GM19239 (cell line): Measurements from ENCODE around the gene MGAT3.
"Not testable (repeated sequence)": the region's sequence is repeated elsewhere in the genome, so short reads cannot be mapped to it uniquely, and the experiment has no call there.

Experiments used
- DNase-seq: peaks from one replicate; pipeline ENCODE4 v3.0.0; 2011; ENCODE audit warnings: low spot score; ENCODE audit not compliant: insufficient read length
- FAIRE-seq: peaks from 2 replicates; lab custom pipeline; 2011; peaks lifted over from hg19 to GRCh38; lab: Jason Lieb, UNC

Gene MGAT3

DNA sequence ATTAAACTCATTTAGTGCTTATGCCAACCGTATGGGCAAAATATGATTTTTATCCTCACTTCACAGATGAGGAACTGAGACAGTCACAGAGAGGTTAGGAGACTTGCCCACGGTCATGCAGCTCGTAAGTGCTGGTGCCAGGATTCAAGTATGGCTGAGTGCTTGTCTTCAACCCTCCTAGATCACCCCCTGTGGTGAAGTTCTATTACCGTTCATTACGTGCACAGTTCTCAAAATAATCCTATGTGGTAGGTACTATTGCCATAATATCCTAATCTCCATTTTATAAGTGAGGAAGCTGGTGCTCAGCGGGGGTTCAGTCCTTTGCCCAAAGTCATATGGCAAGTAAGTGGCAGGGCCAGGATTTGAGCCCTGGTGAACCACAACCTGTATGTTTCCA, 46.8 kb downstream of the MGAT3 start:
- DNase-seq (no peak), FAIRE-seq (peak; percentile 67)

DNA sequence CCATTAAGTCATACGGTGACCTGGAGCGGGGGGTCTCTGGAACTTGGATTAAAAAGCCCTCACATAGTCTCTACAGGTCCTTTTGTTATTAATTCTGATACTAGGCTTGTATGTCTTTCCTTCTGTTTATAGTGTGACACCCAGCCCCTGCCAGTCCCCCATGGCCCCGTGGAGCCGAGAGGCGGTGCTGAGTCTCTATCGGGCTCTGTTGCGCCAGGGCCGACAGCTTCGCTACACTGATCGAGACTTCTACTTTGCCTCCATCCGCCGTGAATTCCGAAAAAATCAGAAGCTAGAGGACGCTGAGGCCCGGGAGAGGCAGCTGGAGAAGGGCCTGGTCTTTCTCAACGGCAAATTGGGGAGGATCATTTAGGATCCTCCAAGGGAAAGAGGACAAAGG, 47.3 kb downstream of the MGAT3 start:
- FAIRE-seq (no peak), DNase-seq (no peak)

DNA sequence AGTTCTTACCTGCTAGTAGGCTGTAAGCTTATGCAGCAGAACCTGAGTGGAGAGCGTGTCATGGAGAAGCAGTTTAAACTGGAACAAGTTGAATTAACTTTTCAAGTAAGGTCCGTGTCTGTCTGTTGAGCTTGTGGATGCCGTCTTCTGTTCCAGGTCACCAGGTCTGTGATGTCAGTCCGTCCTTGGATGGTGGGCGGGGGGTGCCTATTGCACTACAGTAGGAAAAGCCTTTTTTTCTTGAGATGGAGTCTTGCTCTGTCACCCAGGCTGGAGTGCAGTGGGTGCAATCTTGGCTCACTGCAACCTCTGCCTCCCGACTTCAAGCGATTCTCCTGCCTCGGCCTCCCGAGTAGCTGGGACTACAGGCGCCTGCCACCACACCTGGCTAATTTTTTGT, 50.2 kb downstream of the MGAT3 start:
- not testable (repeated sequence) for DNase-seq, FAIRE-seq

DNA sequence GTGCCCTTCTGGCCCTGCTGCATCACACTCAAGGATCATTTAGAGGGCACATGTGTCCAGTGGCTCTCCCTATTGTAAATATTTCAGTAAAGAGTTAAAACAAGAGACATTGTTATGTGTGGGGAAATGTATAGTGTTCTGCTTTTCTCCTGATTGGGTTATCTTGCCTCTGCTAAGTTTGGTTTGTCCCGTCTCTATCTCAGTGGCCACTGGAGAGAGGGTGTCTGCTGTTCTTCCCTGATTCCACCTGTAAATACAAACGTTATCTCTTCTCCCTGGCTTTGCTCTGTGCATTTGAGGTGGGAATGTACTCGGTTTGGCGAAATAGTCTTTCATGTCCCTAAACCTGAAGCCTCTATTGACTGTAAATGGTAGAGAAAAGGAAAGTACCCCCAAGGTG, 51.6 kb downstream of the MGAT3 start:
- no peak for FAIRE-seq
- no peak for DNase-seq

DNA sequence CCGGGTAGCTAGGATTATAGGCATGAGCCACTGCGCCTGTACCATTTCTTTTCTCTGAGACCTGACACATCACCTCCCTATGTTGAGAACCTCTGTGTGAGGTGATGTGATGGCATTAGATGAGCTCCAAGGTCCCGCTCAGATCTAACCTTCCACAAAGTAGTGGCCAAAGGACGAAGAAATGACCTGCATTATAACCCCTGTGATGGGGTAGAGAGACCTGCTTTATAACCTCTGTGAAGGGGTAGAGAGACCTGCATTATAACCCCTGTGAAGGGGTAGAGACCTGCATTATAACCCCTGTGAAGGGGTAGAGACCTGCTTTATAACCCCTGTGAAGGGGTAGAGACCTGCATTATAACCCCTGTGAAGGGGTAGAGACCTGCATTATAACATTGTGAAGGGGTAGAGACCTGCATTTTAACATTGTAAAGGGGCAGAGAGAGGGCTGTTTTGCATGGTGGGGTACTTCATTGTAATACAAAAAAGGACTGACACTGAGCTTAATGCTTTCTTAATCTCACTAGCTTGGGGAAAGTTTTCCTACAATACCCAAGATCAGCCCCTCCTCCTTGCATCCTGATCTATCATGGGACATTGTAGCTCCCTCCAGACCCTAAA, 53.8 kb downstream of the MGAT3 start:
- DNase-seq (no peak), FAIRE-seq (no peak)

DNA sequence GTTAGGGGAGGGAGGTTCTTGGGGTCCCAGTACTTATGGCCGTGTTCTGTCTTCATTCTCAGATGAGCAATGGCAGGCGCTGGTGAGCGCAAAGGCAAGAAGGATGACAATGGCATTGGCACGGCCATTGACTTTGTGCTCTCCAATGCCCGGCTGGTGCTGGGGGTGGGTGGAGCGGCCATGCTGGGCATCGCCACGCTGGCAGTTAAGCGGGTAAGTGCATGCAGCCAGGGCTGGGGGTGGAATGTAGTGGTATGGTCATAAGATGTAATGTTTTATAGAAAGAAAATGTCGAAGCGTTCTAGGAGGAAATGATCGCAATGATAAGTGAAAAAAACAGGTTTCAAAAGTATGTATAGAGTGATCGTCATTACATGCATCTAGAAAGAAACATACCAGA, 54.4 kb downstream of the MGAT3 start:
- DNase-seq, result no peak
- FAIRE-seq, result no peak

DNA sequence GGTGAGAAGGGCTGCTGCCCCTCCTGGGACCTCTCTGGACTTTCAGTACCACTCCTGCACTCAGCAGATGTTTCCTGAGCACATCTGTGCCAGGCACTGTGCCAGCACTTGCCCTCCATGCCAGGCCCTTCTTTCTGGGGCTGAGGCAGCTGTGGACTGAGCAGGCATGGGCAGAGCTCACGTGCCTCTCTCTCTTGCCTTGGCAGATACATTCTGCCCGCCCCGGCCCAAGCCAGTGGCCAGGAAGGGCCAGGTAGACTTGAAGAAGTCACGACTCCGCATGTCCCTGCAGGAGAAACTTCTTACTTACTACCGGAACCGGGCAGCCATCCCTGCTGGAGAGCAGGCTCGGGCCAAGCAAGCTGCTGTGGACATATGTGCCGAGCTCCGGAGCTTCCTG, 55.2 kb downstream of the MGAT3 start:
- no peak for DNase-seq
- no peak for FAIRE-seq

DNA sequence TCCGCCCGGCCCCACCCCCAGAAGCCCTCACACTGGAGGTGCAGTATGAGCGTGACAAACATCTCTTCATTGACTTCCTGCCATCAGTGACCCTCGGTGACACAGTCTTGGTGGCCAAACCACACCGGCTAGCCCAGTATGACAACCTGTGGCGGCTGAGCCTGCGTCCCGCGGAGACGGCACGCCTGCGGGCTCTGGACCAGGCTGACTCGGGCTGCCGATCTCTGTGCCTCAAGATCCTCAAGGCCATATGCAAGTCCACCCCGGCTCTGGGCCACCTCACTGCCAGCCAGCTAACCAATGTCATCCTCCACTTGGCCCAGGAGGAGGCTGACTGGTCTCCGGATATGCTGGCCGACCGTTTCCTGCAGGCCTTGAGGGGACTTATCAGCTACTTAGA, 57.0 kb downstream of the MGAT3 start:
- DNase-seq (no peak), FAIRE-seq (no peak)

DNA sequence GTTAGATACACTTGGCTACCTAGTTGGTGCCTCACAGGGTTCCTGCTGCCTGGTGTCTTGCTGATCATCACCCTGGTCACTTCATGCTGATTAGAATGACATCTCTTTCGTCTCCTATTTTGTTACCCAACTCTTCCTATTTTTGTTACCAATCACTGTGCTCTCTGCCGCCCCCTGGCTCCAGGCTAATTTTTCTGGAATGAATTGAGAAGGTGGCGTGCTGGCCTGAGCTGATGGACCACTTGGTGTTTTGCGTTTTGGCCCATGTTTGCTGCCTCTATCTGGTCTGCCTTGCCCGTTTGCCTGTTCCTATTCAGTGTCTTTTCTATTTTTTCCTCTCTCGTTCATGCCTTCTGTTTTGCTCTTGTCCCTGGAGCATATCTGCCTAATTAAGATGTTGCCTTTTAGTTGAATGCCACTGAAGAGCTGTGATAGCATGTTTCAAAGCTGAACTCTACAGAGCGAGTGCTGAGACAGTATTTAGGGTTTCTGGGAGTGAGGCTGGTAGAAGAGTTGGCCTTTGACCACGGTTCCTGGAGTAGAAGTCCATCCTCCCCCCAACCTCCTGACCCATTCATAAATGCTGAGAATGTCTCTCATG, 57.7 kb downstream of the MGAT3 start:
- DNase-seq, result no peak
- FAIRE-seq, result peak; percentile 84

DNA sequence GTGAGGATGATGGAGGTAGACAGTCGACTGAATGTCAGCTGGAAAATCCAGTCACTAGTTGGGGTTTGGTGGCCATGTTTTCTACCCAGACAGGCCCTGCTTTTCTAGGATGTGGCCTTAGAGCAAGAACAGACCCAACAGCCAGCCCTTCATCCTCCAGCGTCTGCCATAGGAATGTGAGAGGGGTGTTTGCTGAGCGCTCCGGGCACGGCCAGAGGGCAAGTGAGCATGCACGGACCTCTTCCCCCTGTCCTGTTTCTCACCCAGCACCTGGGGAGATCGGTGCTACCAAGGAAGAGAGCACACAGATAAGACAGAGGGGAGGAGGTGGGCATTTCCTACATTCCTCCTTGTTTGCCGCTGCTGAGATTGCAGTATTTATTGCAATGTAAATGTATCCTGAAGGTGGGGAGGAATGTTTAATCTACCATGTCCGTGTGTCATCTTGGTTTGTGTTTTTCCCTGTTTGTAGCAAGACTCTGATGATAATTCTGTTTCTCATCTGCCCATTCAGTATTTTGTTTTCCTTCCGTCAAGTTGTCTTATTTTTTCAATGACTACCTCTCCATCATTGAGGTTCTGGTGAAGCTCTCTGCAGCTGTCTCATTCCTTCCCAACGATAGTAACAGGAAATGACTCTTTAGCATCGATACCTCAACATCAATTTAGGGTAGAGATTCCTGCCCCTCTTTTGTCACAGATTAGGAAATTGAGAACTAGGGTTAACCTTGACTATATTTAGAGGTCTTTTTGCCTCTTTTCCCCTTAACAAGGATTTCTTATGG, 58.6 kb downstream of the MGAT3 start:
- DNase-seq, result no peak
- FAIRE-seq, result peak; percentile 4

DNA sequence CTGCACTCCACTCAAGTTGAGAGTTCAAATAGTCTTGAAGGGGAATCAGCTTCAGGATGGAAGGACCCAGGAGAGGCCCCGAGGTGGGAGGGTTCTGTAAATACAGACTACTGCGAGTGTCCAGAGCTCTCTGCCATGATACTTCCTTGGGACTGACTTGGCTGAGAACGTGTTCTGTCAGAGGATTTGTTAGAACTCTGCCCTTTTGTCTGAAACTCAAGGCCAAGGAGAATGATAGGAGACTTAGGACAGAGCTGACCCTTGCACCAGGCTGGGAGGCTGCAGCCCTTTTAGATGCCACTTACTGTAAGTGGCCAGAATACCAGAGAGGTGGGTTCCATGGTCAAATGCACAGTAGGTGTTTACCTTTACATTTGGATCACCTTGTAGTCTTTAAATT, 60.7 kb downstream of the MGAT3 start:
- no peak for FAIRE-seq
- DNase-seq, result no peak

DNA sequence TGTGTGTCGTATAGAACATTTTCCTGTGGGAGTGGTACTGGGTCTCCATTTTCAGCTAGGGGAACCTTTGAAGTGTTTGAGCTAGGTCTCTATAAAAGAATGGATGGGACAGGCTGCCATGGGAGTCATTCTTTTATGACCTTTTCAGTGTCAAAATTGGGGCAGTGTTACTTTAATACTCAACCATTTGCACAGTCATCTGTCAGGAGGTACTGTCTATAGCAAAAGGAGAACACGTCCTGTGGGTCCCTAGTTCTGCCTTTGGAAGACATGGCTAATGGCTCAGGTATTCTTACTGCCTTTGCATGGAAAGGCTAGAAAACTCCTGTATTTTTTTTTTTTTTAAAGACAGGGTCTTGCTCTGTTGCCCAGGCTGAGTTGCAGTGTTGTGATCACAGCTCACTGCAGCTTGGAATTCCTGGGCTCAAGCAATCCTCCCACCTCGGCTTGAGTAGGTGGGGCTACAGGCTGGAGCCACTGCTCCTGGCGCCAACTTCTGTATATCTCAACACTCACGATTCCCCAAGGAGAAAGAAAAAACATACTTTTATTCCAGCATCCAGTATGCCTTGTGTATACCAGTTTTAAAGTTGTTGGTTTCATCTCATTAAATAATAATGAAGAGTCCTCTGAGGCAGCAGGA, 61.5 kb downstream of the MGAT3 start:
- DNase-seq, result no peak
- no peak for FAIRE-seq

DNA sequence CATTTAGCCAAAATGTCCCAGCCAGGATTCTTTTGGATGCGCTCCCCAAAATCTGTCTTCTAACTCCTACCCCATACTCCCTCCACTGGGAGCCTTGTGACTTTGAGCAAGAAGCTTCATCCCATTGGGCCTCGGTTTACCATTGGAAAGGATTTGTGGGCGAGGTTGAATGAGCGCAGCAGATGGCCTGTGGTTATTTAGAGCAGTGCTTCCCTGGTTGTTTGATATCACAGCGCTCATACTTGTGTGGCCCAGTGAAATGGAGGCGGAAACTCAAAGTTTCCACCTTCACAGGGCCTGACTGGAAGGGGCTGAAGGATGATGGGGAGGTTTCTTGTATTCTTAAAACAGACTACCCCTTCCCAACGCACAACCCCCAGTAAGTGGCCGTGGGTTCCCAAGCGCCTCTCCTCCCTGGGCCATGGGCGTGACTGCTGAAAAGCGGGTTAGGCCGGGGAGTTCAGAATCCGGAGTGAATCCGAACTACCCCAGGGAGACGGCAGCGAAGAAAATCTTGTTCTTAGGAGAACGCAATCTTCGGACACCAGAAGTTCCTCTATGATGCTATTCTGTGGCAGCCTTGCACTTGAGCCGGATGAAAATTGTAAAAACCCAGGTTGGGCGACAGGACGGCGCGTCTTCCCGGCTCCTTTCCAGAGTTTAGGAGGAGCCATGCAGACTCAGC, 62.3 kb downstream of the MGAT3 start:
- no peak for DNase-seq
- FAIRE-seq, result peak; percentile 67

DNA sequence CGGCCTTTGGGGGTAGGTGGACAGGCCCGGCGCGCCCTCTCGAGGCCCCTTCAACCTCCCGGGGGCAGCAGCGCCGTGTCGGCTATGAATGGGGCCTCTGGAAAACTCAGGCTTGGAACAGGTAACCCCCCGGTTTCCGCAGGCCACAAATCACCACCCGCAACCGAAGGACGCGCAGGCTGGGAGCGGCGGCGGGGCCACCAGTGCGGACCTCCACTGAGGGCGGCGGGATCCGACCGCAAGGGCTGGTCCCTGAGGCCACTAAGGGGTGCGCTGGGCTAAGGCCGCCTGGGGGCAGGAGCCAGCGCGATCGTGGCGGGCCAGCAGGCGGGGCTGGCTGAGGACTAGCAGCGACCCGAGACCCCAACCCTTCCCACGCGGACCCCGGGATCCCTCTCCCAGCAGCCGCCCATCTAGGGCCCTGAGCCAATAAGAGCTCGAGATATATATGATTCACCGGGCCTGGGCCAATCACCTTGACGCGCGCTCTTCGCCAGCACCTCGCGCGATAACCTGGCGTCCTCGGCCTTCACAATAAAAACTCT, 62.9 kb downstream of the MGAT3 start:
- DNase-seq (peak; percentile 93), FAIRE-seq (no peak)

DNA sequence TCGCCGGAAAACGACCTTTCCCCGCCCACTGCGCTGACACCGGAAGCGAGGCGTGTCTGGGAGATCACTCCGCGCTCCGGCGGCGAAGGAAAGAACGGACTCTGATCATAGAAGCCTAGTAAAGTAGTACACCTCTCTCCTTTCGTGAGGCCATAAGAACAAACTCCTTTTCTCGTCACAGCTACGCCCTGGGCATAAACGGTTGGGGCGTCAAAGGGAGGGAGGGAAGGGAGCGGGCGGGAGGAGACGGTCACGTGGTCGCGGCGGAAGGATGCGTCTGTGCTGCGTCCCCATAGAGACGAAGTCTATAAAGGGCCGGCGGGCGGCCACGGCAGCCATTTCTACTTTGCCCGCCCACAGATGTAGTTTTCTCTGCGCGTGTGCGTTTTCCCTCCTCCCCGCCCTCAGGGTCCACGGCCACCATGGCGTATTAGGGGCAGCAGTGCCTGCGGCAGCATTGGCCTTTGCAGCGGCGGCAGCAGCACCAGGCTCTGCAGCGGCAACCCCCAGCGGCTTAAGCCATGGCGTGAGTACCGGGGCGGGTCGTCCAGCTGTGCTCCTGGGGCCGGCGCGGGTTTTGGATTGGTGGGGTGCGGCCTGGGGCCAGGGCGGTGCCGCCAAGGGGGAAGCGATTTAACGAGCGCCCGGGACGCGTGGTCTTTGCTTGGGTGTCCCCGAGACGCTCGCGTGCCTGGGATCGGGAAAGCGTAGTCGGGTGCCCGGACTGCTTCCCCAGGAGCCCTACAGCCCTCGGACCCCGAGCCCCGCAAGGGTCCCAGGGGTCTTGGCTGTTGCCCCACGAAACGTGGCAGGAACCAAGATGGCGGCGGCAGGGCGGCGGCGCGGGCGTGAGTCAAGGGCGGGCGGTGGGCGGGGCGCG, 63.7 kb downstream of the MGAT3 start, which contains the start of gene ATF4:
Gene ATF4, plus strand, starts transcription at position 337 of the 880 bp plus-strand sequence. CDS start 884 bp downstream, outside the sequence.
- FAIRE-seq, result peak; percentile 97

DNA sequence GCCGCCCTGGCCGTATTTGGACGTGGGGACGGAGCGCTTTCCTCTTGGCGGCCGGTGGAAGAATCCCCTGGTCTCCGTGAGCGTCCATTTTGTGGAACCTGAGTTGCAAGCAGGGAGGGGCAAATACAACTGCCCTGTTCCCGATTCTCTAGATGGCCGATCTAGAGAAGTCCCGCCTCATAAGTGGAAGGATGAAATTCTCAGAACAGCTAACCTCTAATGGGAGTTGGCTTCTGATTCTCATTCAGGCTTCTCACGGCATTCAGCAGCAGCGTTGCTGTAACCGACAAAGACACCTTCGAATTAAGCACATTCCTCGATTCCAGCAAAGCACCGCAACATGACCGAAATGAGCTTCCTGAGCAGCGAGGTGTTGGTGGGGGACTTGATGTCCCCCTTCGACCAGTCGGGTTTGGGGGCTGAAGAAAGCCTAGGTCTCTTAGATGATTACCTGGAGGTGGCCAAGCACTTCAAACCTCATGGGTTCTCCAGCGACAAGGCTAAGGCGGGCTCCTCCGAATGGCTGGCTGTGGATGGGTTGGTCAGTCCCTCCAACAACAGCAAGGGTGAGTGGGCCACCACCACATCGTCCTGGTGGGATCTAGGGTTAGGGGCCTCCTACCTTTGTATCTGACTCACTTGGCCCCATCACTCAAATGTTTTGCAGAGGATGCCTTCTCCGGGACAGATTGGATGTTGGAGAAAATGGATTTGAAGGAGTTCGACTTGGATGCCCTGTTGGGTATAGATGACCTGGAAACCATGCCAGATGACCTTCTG, 64.5 kb downstream of the MGAT3 start:
- FAIRE-seq, result peak; percentile 84
- not testable (repeated sequence) for DNase-seq

More for the DNA sequence above, 63.7 kb downstream of the MGAT3 start, which contains the start of gene ATF4:
- no peak for DNase-seq

DNA sequence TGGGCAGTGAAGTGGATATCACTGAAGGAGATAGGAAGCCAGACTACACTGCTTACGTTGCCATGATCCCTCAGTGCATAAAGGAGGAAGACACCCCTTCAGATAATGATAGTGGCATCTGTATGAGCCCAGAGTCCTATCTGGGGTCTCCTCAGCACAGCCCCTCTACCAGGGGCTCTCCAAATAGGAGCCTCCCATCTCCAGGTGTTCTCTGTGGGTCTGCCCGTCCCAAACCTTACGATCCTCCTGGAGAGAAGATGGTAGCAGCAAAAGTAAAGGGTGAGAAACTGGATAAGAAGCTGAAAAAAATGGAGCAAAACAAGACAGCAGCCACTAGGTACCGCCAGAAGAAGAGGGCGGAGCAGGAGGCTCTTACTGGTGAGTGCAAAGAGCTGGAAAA, 65.3 kb downstream of the MGAT3 start:
- DNase-seq, FAIRE-seq: not testable (repeated sequence)

DNA sequence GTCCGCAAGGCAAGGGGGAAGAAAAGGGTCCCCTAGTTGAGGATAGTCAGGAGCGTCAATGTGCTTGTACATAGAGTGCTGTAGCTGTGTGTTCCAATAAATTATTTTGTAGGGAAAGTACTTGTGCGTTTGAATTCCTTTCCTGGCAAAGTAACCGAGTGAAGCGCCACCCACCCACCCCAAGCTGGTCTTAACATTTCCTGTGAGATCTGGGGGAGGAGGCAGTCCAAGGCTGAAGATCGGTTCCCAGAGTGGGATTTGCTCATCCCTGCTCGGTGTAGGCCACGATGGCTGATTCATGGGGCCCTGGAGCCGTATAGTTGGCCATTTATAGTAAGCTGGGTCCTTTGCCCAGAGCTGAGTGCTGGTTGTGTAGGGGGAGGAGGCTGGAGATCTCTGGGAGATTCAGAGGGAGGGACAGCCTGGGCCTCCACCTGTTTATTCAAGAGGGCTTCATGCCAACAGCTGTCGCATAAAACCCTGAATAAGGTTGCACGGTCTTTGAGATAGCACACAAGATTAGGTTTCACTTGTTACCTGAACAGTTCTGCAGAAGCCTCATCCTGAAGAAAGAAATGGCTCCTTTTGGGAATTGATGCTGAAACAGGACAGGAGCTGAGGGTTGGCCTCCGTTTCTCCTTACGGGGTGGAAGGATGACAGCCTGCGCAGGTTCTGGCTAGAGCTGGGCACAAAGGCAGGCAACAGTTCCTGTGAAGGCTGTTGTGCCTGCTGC, 65.9 kb downstream of the MGAT3 start:
- DNase-seq (no peak), FAIRE-seq (no peak)
